OCI-LY7 (cell line): ENCODE measurements around the gene PIP4P1. TPM values are rescaled to one million over a fixed set of nuclear protein-coding genes. Genes with fewer than 3 reads are reported as not detected.
A peak's percentile ranks its signal among the peaks of the same experiment; 100 is the strongest.

Source experiments
- BruUV-seq: library from RNA; stranded (reverse); fragments of 400-500 nt; replicated peaks from 2 replicates; lab custom pipeline; 2021; lab: Mats Ljungman, UMichigan
- CTCF ChIA-PET: fragments of 300-600 bp; sonication (Branson Sonifier 250); formaldehyde crosslinking; loops from one replicate; lab custom pipeline; 2022; ENCODE audit warnings: antibody characterized with exemption; ENCODE audit not compliant: unreplicated experiment; lab: Charles Lee
- POLR2A ChIA-PET: fragments of 300-600 bp; sonication (Branson Sonifier 250); formaldehyde crosslinking; loops from one replicate; lab custom pipeline; 2022; ENCODE audit warnings: antibody characterized with exemption; lab: Charles Lee
- DNase-seq: peaks from one replicate; pipeline ENCODE4 v3.0.0-alpha.2; 2015; ENCODE audit warnings: low spot score
- H2AFZ ChIP-seq: fragments of 200-600 bp; sonication (generic), shearing (Covaris generic); 2 replicates; pipeline ENCODE4 v1.6.1; 2014; ENCODE audit warnings: mild to moderate bottlenecking, antibody characterized with exemption, low read length, moderate library complexity
- H3K27ac ChIP-seq: fragments of 200-600 bp; sonication (generic); 2 replicates; pipeline ENCODE4 v1.5.1; 2014; ENCODE audit warnings: mixed run types, low read depth, mild to moderate bottlenecking, moderate library complexity, low read length, inconsistent platforms; ENCODE audit not compliant: poor library complexity, severe bottlenecking
- H3K36me3 ChIP-seq: fragments of 200-600 bp; sonication (generic); 2 replicates; pipeline ENCODE4 v1.6.1; 2014; ENCODE audit warnings: mild to moderate bottlenecking, antibody characterized with exemption, low read length, moderate library complexity, mixed read lengths; ENCODE audit not compliant: insufficient read depth
- H3K4me1 ChIP-seq: fragments of 200-600 bp; sonication (generic); 2 replicates; pipeline ENCODE4 v1.5.1; 2014; ENCODE audit warnings: mild to moderate bottlenecking, low read length; ENCODE audit not compliant: insufficient read depth, poor library complexity, severe bottlenecking
- H3K4me2 ChIP-seq: fragments of 200-600 bp; sonication (generic); 2 replicates; pipeline ENCODE4 v1.6.1; 2014; ENCODE audit warnings: mild to moderate bottlenecking, low read length
- H3K4me3 ChIP-seq: fragments of 200-600 bp; sonication (generic); 2 replicates; pipeline ENCODE4 v1.5.1; 2014; ENCODE audit warnings: mild to moderate bottlenecking, low read depth, low read length; ENCODE audit not compliant: poor library complexity, severe bottlenecking
- H3K79me2 ChIP-seq: fragments of 200-600 bp; sonication (generic); 2 replicates; pipeline ENCODE4 v1.6.1; 2016; ENCODE audit warnings: low read depth, mild to moderate bottlenecking, low read length, moderate library complexity, mixed read lengths; ENCODE audit not compliant: insufficient read depth
- H3K9me2 ChIP-seq: fragments of 200-600 bp; sonication (generic); 2 replicates; pipeline ENCODE4 v1.6.1; 2016; ENCODE audit warnings: mild to moderate bottlenecking, low read length, mixed read lengths; ENCODE audit not compliant: insufficient read depth
- H3K9me3 ChIP-seq: fragments of 200-600 bp; sonication (generic); 2 replicates; pipeline ENCODE4 v1.6.1; 2014; ENCODE audit warnings: mild to moderate bottlenecking, mixed run types, low read length, mixed read lengths
- H4K20me1 ChIP-seq: fragments of 200-600 bp; sonication (generic); 2 replicates; pipeline ENCODE4 v1.6.1; 2014; ENCODE audit warnings: mild to moderate bottlenecking, antibody characterized with exemption, low read length, moderate library complexity, mixed read lengths; ENCODE audit not compliant: insufficient read depth
- EZH2phosphoT487 ChIP-seq: fragments of 200-600 bp; sonication (generic); IDR thresholded peaks from 2 replicates; pipeline ENCODE4 v1.6.1; 2018; ENCODE audit warnings: low read depth, borderline replicate concordance, mild to moderate bottlenecking, mixed run types, antibody characterized with exemption, low read length, moderate library complexity, mixed read lengths
- intact Hi-C: fragments of 100-400 bp; cut with micrococcal nuclease; formaldehyde crosslinking; loops from one replicate; pipeline ENCODE4 v1.10.0; 2022; ENCODE audit not compliant: unreplicated experiment
- total RNA-seq, 2 experiments: library from RNA; depleted of rRNA in 1 of 2; stranded (reverse); fragments of >200 nt in 1 of 2; shearing (Covaris generic) in 1 of 2; gene quantifications; 2 replicates each; pipeline ENCODE4 v1.2.3, GENCODE V29; 2014 to 2022
- TF ChIP-seq, protein P1 (sequence below): fragments of 200-600 bp; sonication (generic); conservative IDR thresholded peaks from 2 replicates; pipeline ENCODE4 v1.5.1; 2014; ENCODE audit warnings: mild to moderate bottlenecking, antibody characterized with exemption, low read length, moderate library complexity, mixed read lengths

The PIP4P1 gene
- total RNA-seq, 2 experiments from 2014 or later = 26.9 to 44.7 TPM

DNA sequence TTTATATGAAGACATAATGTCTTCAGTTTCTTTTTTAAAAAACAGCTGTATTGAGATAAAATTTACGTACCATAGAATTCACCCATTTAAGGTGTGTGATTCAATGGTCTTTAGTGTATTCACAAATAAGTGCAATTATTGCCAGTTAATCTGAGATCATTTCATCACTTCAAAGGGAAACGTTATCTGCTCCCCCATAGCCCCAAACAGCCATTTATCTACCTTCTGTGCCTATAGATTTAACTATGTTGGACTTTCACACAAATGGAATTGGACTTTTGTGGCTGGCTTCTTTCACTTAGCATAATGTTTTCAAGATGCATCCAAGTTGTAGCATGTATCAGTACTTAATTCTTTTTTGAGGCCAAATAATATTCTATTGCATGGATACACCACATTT is 17.7 kb upstream of the PIP4P1 start:
- peaks cover 10% of the 10 kb centered on the region; the same call in 1 of the 2 replicates for H4K20me1 ChIP-seq
- no peaks in the 10 kb centered on the region for H3K9me3 ChIP-seq
- no peaks in the 10 kb centered on the region for H3K79me2 ChIP-seq
- no peak for TF ChIP-seq EZH2phosphoT487
- TF ChIP-seq, protein P1, sequence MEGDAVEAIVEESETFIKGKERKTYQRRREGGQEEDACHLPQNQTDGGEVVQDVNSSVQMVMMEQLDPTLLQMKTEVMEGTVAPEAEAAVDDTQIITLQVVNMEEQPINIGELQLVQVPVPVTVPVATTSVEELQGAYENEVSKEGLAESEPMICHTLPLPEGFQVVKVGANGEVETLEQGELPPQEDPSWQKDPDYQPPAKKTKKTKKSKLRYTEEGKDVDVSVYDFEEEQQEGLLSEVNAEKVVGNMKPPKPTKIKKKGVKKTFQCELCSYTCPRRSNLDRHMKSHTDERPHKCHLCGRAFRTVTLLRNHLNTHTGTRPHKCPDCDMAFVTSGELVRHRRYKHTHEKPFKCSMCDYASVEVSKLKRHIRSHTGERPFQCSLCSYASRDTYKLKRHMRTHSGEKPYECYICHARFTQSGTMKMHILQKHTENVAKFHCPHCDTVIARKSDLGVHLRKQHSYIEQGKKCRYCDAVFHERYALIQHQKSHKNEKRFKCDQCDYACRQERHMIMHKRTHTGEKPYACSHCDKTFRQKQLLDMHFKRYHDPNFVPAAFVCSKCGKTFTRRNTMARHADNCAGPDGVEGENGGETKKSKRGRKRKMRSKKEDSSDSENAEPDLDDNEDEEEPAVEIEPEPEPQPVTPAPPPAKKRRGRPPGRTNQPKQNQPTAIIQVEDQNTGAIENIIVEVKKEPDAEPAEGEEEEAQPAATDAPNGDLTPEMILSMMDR = no peak
- ChIA-PET CTCF (no interaction called here), POLR2A (interaction anchor here (1.1 to 1.5 kb wide), 3 partner anchors 8 to 73 kb away, joined by 3 to 6 read pairs (median 5); partner anchors contain the start of gene PNP)
- no peak overlapping the region for H3K4me2 ChIP-seq
- no peak overlapping the region for H3K4me3 ChIP-seq
- no peaks in the 10 kb centered on the region for H3K9me2 ChIP-seq
- H3K27ac ChIP-seq = no peak overlapping the region
- intact Hi-C loops = no loop called here
- DNase-seq = no peak
- H3K4me1 ChIP-seq = peaks cover 21% of the 10 kb centered on the region
- H2AFZ ChIP-seq = no peak overlapping the region
- H3K36me3 ChIP-seq = peaks cover 66% of the 10 kb centered on the region
- TSS peak; percentile 2 for BruUV-seq

DNA sequence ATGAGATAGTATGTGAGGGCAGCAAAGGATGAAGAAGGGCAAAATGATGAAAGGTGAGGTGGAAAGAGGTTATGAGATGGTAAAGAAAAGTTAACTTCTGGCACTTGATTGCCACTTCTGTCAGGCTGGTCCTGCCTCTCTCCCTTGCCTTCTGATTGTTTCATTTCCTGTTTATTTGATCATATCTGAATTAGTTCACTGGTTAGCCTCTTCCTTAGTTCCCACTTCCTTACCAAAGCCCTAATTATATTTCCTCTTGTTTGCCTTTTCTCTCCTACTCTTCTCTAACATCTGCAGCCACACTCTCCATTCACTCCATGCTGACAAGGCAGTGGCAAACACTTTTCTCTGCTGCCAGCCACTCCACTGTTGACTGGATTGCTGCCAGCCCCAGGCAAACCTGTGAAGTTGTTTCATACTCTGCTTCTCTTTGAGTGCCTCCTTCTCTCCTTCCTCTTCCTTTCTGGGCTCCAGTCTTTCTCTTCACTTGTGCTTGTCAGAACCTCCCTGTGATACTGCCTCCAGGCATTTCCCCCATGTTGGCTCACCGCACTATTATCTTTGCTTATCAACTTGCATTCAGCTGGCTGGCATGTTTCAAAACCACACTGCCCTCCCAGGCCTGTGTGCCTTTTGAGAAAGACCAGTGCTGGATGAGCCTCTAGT is 16.1 kb upstream of the PIP4P1 start:
- CTCF ChIA-PET = no interaction called here
- Histone ChIP-seq H3K36me3 (peaks cover 81% of the 10 kb centered on the region), H4K20me1 (peaks cover 16% of the 10 kb centered on the region), H3K4me3 (peak overlapping the region; percentile 11), H3K27ac (peak overlapping the region; percentile 73), H3K4me1 (peaks cover 21% of the 10 kb centered on the region), H3K9me2 (no peaks in the 10 kb centered on the region), H2AFZ (no peak overlapping the region), H3K79me2 (peaks cover 12% of the 10 kb centered on the region), H3K9me3 (no peaks in the 10 kb centered on the region), H3K4me2 (peak overlapping the region; percentile 54)
- intact Hi-C loops = no loop called here
- POLR2A ChIA-PET = interaction anchor here (0.7 kb wide), 1 partner anchor 62 kb away, joined by 3 read pairs; no protein-coding TSS in a partner anchor
- TF ChIP-seq EZH2phosphoT487 = no peak
- TF ChIP-seq, protein P1 = no peak
- DNase-seq = peak; percentile 51
- BruUV-seq = no TSS peak

DNA sequence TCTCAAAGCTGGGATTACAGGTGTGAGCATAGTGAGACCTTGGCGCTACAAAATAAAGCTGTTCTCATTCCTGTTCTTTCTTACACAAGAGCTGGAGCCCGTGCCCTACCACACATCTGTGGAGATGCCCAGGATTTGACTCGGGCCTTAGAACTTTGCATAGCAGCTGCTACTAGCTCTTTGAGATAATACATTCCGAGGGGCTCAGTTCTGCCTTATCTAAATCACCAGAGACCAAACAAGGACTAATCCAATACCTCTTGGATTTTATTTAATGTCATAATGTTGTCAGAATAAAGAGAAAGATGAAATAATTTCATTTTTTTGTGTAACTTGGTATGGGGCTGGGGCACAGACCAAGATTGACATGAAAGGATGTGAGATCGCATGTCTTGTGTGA is 15.5 kb upstream of the PIP4P1 start:
- Histone ChIP-seq H3K36me3 (peaks cover 87% of the 10 kb centered on the region), H3K4me2 (peak overlapping the region; percentile 54), H2AFZ (no peak overlapping the region), H3K9me2 (no peaks in the 10 kb centered on the region), H3K79me2 (peaks cover 17% of the 10 kb centered on the region), H3K27ac (peak overlapping the region; percentile 73), H4K20me1 (peaks cover 22% of the 10 kb centered on the region), H3K9me3 (no peaks in the 10 kb centered on the region), H3K4me1 (peaks cover 25% of the 10 kb centered on the region), H3K4me3 (peak overlapping the region; percentile 11)
- intact Hi-C loops = no loop called here
- DNase-seq = no peak
- BruUV-seq = no TSS peak
- CTCF ChIA-PET = no interaction called here
- TF ChIP-seq, protein P1 = no peak
- no peak for TF ChIP-seq EZH2phosphoT487
- POLR2A ChIA-PET = interaction anchor here (0.7 kb wide), 1 partner anchor 61 kb away, joined by 3 read pairs; no protein-coding TSS in a partner anchor
